VCaP (cell line): ENCODE results near the gene ARHGAP31.

Experiments used
- H3K27ac ChIP-seq: fragments of 450-650 bp; 2 replicates; pipeline ENCODE4 v1.5.1; 2017
- CTCF ChIP-seq: fragments of 450-650 bp; conservative IDR thresholded peaks from 2 replicates; pipeline ENCODE4 v1.5.1; 2017; ENCODE audit warnings: mild to moderate bottlenecking, moderate library complexity

Gene ARHGAP31

GRCh38 chr3:119356646-119357045 is 62.5 kb downstream of the ARHGAP31 start:
- TF ChIP-seq CTCF = no peak
- H3K27ac ChIP-seq = no peak overlapping the region

GRCh38 chr3:119357190-119357589 is 63.0 kb downstream of the ARHGAP31 start:
- H3K27ac ChIP-seq = no peak overlapping the region
- TF ChIP-seq CTCF = no peak

GRCh38 chr3:119359476-119360326 is 65.5 kb downstream of the ARHGAP31 start:
- no peak for TF ChIP-seq CTCF
- H3K27ac ChIP-seq = no peak overlapping the region

GRCh38 chr3:119360736-119361462 is 66.7 kb downstream of the ARHGAP31 start:
- no peak for TF ChIP-seq CTCF
- no peak overlapping the region for H3K27ac ChIP-seq

- TF ChIP-seq CTCF = no peak
- no peak overlapping the region for H3K27ac ChIP-seq
Measured at GRCh38 chr3:119362010-119362409, 67.8 kb downstream of the ARHGAP31 start.

- TF ChIP-seq CTCF = no peak
Measured at GRCh38 chr3:119362940-119363725, 69.0 kb downstream of the ARHGAP31 start.

GRCh38 chr3:119364401-119364800 is 70.2 kb downstream of the ARHGAP31 start:
- no peak for TF ChIP-seq CTCF
- no peak overlapping the region for H3K27ac ChIP-seq

More at GRCh38 chr3:119362940-119363725, 69.0 kb downstream of the ARHGAP31 start:
- no peak overlapping the region for H3K27ac ChIP-seq
